Fibroblast of villous mesenchyme (primary cell): ENCODE data around the gene MRPL10. TPM values are rescaled to one million over a fixed set of nuclear protein-coding genes. Genes with fewer than 3 reads are reported as not detected.

Experiments
- DNase-seq: peaks from one replicate; pipeline ENCODE4 v3.0.0-alpha.2; 2010; ENCODE audit warnings: low read depth
- H3K4me3 ChIP-seq: 2 replicates; pipeline ENCODE4 v1.5.1; 2011; ENCODE audit warnings: low read depth, mild to moderate bottlenecking, low read length
- total RNA-seq: library from RNA; depleted of rRNA; stranded (reverse); fragments of >200 nt; gene quantifications from 2 replicates; pipeline ENCODE4 v1.2.3, GENCODE V29; 2012
- TF ChIP-seq, protein P1 (sequence below): IDR thresholded peaks from 2 replicates; pipeline ENCODE4 v1.5.1; 2012; ENCODE audit warnings: low read depth, mild to moderate bottlenecking, low read length; ENCODE audit not compliant: insufficient read depth

MRPL10 gene
- total RNA-seq, 1 donor: 20.7 TPM

GRCh38 chr17:47875011-47875985 lies 44.0 kb upstream of the MRPL10 start:
- TF ChIP-seq, protein P1, sequence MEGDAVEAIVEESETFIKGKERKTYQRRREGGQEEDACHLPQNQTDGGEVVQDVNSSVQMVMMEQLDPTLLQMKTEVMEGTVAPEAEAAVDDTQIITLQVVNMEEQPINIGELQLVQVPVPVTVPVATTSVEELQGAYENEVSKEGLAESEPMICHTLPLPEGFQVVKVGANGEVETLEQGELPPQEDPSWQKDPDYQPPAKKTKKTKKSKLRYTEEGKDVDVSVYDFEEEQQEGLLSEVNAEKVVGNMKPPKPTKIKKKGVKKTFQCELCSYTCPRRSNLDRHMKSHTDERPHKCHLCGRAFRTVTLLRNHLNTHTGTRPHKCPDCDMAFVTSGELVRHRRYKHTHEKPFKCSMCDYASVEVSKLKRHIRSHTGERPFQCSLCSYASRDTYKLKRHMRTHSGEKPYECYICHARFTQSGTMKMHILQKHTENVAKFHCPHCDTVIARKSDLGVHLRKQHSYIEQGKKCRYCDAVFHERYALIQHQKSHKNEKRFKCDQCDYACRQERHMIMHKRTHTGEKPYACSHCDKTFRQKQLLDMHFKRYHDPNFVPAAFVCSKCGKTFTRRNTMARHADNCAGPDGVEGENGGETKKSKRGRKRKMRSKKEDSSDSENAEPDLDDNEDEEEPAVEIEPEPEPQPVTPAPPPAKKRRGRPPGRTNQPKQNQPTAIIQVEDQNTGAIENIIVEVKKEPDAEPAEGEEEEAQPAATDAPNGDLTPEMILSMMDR: no peak
- no peak for DNase-seq

GRCh38 chr17:47873200-47874090 lies 42.1 kb upstream of the MRPL10 start:
- no peak for DNase-seq
- TF ChIP-seq, protein P1: no peak
- no peak overlapping the region for H3K4me3 ChIP-seq

More at GRCh38 chr17:47875011-47875985, 44.0 kb upstream of the MRPL10 start:
- H3K4me3 ChIP-seq: no peak overlapping the region

DNA sequence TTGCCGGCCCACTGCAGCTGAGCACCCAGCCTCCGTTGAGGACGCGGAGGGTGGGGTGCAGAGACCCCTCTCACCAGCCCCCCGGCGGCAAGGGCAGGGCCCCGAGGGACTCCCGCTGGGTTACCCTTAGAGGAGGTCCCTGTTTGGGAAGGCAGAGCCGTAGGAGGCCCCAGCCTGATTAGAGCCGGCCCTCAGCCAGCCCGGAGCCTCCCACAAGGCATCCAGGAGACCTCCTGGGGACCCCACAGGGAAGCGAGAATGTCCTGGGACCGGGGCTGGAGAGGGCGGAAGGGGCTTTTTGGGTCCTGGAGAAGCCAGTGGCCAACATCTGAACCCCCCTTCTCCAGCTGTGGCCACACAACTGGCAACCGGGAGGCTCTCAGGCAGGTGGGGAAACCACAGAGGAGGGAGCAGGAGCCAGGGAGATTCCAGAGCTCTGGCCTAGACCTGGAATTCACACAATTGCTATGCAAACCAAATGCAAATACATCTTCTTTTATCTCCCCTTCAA lies 41.4 kb upstream of the MRPL10 start:
- no peak for DNase-seq
- H3K4me3 ChIP-seq: no peak overlapping the region
- TF ChIP-seq, protein P1: no peak

- H3K4me3 ChIP-seq: no peak overlapping the region
- TF ChIP-seq, protein P1: no peak
- no peak for DNase-seq
Observed at GRCh38 chr17:47872019-47872650, 40.8 kb upstream of the MRPL10 start.

DNA sequence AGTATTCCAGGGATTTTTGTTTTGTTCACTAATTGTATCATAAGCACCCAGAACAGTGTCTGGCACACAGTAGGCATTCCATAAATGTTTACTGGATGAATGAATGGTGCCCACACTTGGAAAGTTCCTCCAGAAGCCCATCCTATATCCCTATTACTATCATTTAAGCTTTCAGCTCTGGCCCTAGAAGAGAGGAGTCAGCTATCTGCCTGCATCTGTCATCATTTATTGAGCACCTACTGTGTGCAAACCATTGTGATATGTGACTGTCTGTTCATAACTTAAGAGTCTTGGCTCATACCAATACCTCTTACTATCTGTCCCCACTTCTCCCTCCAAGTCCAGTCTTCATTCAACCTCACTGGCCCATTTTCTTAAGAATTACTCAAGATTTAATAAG lies 39.7 kb upstream of the MRPL10 start:
- no peak for DNase-seq
- no peak overlapping the region for H3K4me3 ChIP-seq
- TF ChIP-seq, protein P1: no peak

DNA sequence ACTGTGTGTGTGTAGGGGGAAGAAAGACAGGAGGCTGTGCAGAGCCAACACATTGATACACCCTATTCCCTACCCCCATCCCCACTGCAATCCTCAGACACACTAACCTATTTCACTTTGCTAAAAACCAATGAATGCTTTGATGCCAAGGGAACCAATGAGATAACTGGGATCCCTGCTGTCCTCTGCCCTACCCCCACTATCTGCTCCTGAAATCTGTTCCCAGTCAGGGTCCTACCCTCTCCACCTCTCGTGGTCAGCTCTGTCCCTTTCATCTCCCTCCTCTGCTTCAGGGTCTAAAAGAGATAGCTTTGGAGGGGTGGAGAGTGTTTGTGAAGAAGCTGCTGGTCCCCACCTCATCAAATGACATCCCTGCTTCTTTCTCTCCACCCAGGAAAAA lies 38.7 kb upstream of the MRPL10 start:
- DNase-seq: no peak
- H3K4me3 ChIP-seq: no peak overlapping the region
- TF ChIP-seq, protein P1: no peak
